Measurements from ENCODE around the gene C19orf81. TPM values are rescaled to one million over a fixed set of nuclear protein-coding genes. Genes with fewer than 3 reads are reported as not detected.

The C19orf81 gene
- total and polyA plus RNA-seq, 2 donors (not counting 3 experiments of a cell fraction or from before 2014, with no cell fraction given) = 0.79 to 2.5 TPM

GRCh38 chr19:50696094-50696483, 46.8 kb downstream of the C19orf81 start:
- Histone ChIP-seq H3K4me3 (replicated peaks in 1 of 3; ENCODE audit: insufficient read depth in 1 of 3, low read depth in 1 of 3, low read length in 3 of 3) (no peak overlapping the region), H3K27ac (ENCODE audit: insufficient read depth, low read depth, low read length) (no peak overlapping the region), H3K36me3 (ENCODE audit: control insufficient read depth in 2 of 2, extremely low read depth in 1 of 2, insufficient read depth in 2 of 2, low read length in 2 of 2) (no peaks in the 10 kb centered on the region), H2AFZ (ENCODE audit: low read depth, low read length) (no peak overlapping the region), H3K9me3 (replicated peaks; ENCODE audit: control insufficient read depth, insufficient read depth, low read length) (no peaks in the 10 kb centered on the region), H3K9me1 (replicated peaks; ENCODE audit: control insufficient read depth, extremely low read depth, insufficient read depth, low read length) (no peaks in the 10 kb centered on the region), H4K20me1 (replicated peaks; ENCODE audit: control insufficient read depth, extremely low read depth, insufficient read depth, low read length) (no peaks in the 10 kb centered on the region), H3K79me2 (ENCODE audit: control insufficient read depth, insufficient read depth, low read length) (no peaks in the 10 kb centered on the region), H3K27me3 (ENCODE audit: control insufficient read depth in 2 of 2, insufficient read depth in 2 of 2, low read length in 2 of 2) (peaks cover 12 to 22% of the 10 kb centered on the region in 2 experiments), H3K4me1 (ENCODE audit: control insufficient read depth, extremely low read depth, insufficient read depth, low read length) (no peaks in the 10 kb centered on the region), H3K9ac (replicated peaks; ENCODE audit: extremely low read depth, insufficient read depth, low read length) (no peak overlapping the region), H3K4me2 (ENCODE audit: insufficient read depth, low read length) (no peak overlapping the region)
- TF ChIP-seq, protein P1, sequence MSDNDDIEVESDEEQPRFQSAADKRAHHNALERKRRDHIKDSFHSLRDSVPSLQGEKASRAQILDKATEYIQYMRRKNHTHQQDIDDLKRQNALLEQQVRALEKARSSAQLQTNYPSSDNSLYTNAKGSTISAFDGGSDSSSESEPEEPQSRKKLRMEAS (IDR thresholded peaks at IDR 0.05; ENCODE audit: insufficient read depth, insufficient read length) = no peak
- no peak for TF ChIP-seq JUN (IDR thresholded peaks at IDR 0.05; ENCODE audit: borderline replicate concordance, insufficient read depth, insufficient read length, low read depth)
- no peak for TF ChIP-seq FOS (IDR thresholded peaks at IDR 0.05; ENCODE audit: borderline replicate concordance, insufficient read depth, low read length)
- TF ChIP-seq CTCF (IDR thresholded peaks at IDR 0.05; ENCODE audit: extremely low read depth in 1 of 2, insufficient read depth in 1 of 2, low read depth in 1 of 2, low read length in 2 of 2) = no peak
- TF ChIP-seq MYC (IDR thresholded peaks at IDR 0.05; ENCODE audit: low read depth, low read length) = no peak
- no peak for TF ChIP-seq EZH2 (IDR thresholded peaks at IDR 0.05; ENCODE audit: borderline replicate concordance, low read depth, low read length, severe bottlenecking)
- no peak for TF ChIP-seq GATA2 (IDR thresholded peaks at IDR 0.05; ENCODE audit: insufficient read depth, insufficient read length, low read depth, low read length)
- no peak for TF ChIP-seq POLR2A (IDR thresholded peaks at IDR 0.05; ENCODE audit: low read depth, low read length)
- TF ChIP-seq POLR2AphosphoS5 (IDR thresholded peaks at IDR 0.05; ENCODE audit: insufficient read depth, low read depth, low read length) = no peak
- dilution Hi-C loops (cut with MboI; ENCODE audit: extremely low pct_ligation_motif_present, low sequenced_read_pairs) = no loop called here
- intact Hi-C loops (cut with micrococcal nuclease) = no loop called here
- FAIRE-seq (no peak), DNase-seq (ENCODE audit: low read depth, low spot score) (no peak)
- ChIA-PET POLR2A (no interaction called here), CTCF (interaction anchor here (0.8 to 1.1 kb wide), 3 partner anchors 8 to 30 kb away, joined by 3 to 4 read pairs (median 3); no protein-coding TSS in a partner anchor)
- BruUV-seq (replicated peaks) = no TSS peak

Data from endothelial cell of umbilical vein (primary cell).